NCI-H1694 treated with DMSO at 0.1 percent for 48 hours (cell line): Measurements from ENCODE around the gene CGNL1.

Experiments
- DNase-seq: peaks from one replicate; lab custom pipeline; 2025; lab: John Stamatoyannopoulos, UW

CGNL1 gene

GRCh38 chr15:57375827-57376695 is at the start of gene CGNL1:
TSS of gene CGNL1 (plus strand) at chr15:57376505. CDS start at chr15:57438000, 61,495 bp downstream.
- DNase-seq = no peak

GRCh38 chr15:57327985-57328471 is 48.3 kb upstream of the CGNL1 start:
- DNase-seq = no peak

- no peak for DNase-seq
These were observed 47.8 kb upstream of the CGNL1 start for GRCh38 chr15:57328479-57328878.

- no peak for DNase-seq
These were observed 47.4 kb upstream of the CGNL1 start for GRCh38 chr15:57328897-57329296.

- DNase-seq = no peak
These were observed 46.5 kb upstream of the CGNL1 start for GRCh38 chr15:57329582-57330367.

GRCh38 chr15:57330619-57331340 is 45.5 kb upstream of the CGNL1 start:
- DNase-seq = no peak

- DNase-seq = no peak
These were observed 44.0 kb upstream of the CGNL1 start for GRCh38 chr15:57332326-57332725.

- DNase-seq = no peak
These were observed 42.8 kb upstream of the CGNL1 start for GRCh38 chr15:57333487-57333886.

GRCh38 chr15:57334257-57334656 is 42.0 kb upstream of the CGNL1 start:
- DNase-seq = no peak

GRCh38 chr15:57335293-57335715 is 41.0 kb upstream of the CGNL1 start:
- no peak for DNase-seq

GRCh38 chr15:57335719-57336118 is 40.6 kb upstream of the CGNL1 start:
- DNase-seq = no peak

GRCh38 chr15:57337868-57338411 is 38.4 kb upstream of the CGNL1 start:
- no peak for DNase-seq

GRCh38 chr15:57339321-57339720 is 37.0 kb upstream of the CGNL1 start:
- no peak for DNase-seq

- DNase-seq = peak; percentile 58
These were observed 35.5 kb upstream of the CGNL1 start for GRCh38 chr15:57340682-57341259.

- no peak for DNase-seq
These were observed 33.3 kb upstream of the CGNL1 start for GRCh38 chr15:57343048-57343447.

GRCh38 chr15:57343498-57343897 is 32.8 kb upstream of the CGNL1 start:
- DNase-seq = no peak

GRCh38 chr15:57344282-57344681 is 32.0 kb upstream of the CGNL1 start:
- DNase-seq = no peak

- no peak for DNase-seq
These were observed 30.7 kb upstream of the CGNL1 start for GRCh38 chr15:57345584-57345983.

- no peak for DNase-seq
These were observed 28.2 kb upstream of the CGNL1 start for GRCh38 chr15:57348081-57348480.

- no peak for DNase-seq
These were observed 23.6 kb upstream of the CGNL1 start for GRCh38 chr15:57352535-57353316.

GRCh38 chr15:57353317-57353804 is 22.9 kb upstream of the CGNL1 start:
- DNase-seq = no peak
